HEK293 (cell line): ENCODE data around the gene WAS.

ENCODE experiments used
- CTCF ChIA-PET: fragments of 350-600 bp; formaldehyde crosslinking; extraction: SDS; loops from one replicate; lab custom pipeline; 2021; ENCODE audit warnings: antibody characterized with exemption; lab: Yijun Ruan, JAX
- POLR2A ChIA-PET: fragments of 300-600 bp; formaldehyde crosslinking; extraction: SDS; loops from one replicate; lab custom pipeline; 2020; ENCODE audit warnings: antibody characterized with exemption, inconsistent platforms; lab: Yijun Ruan, JAX
- H3K27ac ChIP-seq: fragments of 200-500 bp; sonication (Bioruptor generic); 2 replicates; pipeline ENCODE4 v1.5.1; 2014; ENCODE audit warnings: low read depth, low read length, control low read depth, inconsistent platforms; ENCODE audit errors: extremely low read depth
- H3K36me3 ChIP-seq, 2 experiments: fragments of 200-500 bp in 1 of 2; sonication (Bioruptor generic) in 1 of 2; 1 replicate in 1 of 2; 2 replicates in 1 of 2; pipeline ENCODE4 v1.5.1; 2014 to 2017; ENCODE audit warnings: inconsistent platforms in 2 of 2, low read length in 2 of 2; ENCODE audit not compliant: control insufficient read depth in 2 of 2, insufficient read depth in 1 of 2
- H3K4me1 ChIP-seq: fragments of 200-500 bp; sonication (Bioruptor generic); 2 replicates; pipeline ENCODE4 v1.5.1; 2014; ENCODE audit warnings: mild to moderate bottlenecking, low read length, inconsistent platforms; ENCODE audit not compliant: control insufficient read depth, insufficient read depth
- H3K4me3 ChIP-seq: 2 replicates; pipeline ENCODE4 v1.5.1; 2011; ENCODE audit warnings: low read depth, mild to moderate bottlenecking, control low read depth, low read length, moderate library complexity
- H3K9me3 ChIP-seq: fragments of 200-500 bp; sonication (Bioruptor generic); 2 replicates; pipeline ENCODE4 v1.5.1; 2014; ENCODE audit warnings: low read depth, low read length, inconsistent platforms; ENCODE audit not compliant: control insufficient read depth, insufficient read depth
- ATF2 ChIP-seq: fragments of 450-650 bp; formaldehyde crosslinking; IDR thresholded peaks from 2 replicates; pipeline ENCODE4 v1.5.1; 2016; ENCODE audit warnings: missing biosample characterization, missing genetic modification characterization, low read depth
- KLF10 ChIP-seq: fragments of 450-650 bp; IDR thresholded peaks from 2 replicates; pipeline ENCODE4 v1.5.1; 2018; ENCODE audit warnings: missing biosample characterization, mild to moderate bottlenecking, missing genetic modification characterization
- SP3 ChIP-seq: fragments of 450-650 bp; formaldehyde crosslinking; IDR thresholded peaks from 2 replicates; pipeline ENCODE4 v1.5.1; 2016; ENCODE audit warnings: missing biosample characterization, missing genetic modification characterization
- TCF7L2 ChIP-seq: IDR thresholded peaks from 2 replicates; pipeline ENCODE4 v1.6.1; 2011; ENCODE audit warnings: low read depth, mild to moderate bottlenecking, inconsistent platforms, low read length, moderate library complexity, borderline replicate concordance
- TRIM28 ChIP-seq: IDR thresholded peaks from 2 replicates; pipeline ENCODE4 v1.6.1; 2011; ENCODE audit warnings: low read length, control low read depth, borderline replicate concordance
- ZBTB26 ChIP-seq: fragments of 450-650 bp; formaldehyde crosslinking; optimal IDR thresholded peaks from 2 replicates; pipeline ENCODE3; 2016; ENCODE audit warnings: missing biosample characterization, mild to moderate bottlenecking, missing genetic modification characterization
- ZBTB8A ChIP-seq: fragments of 450-650 bp; formaldehyde crosslinking; IDR thresholded peaks from 2 replicates; pipeline ENCODE4 v1.5.1; 2016; ENCODE audit warnings: missing biosample characterization, missing genetic modification characterization
- ZFHX2 ChIP-seq: fragments of 450-650 bp; formaldehyde crosslinking; conservative IDR thresholded peaks from 2 replicates; pipeline ENCODE4 v1.5.1; 2016; ENCODE audit warnings: missing biosample characterization, missing genetic modification characterization
- ZFP41 ChIP-seq: fragments of 450-650 bp; formaldehyde crosslinking; IDR thresholded peaks from 2 replicates; pipeline ENCODE4 v1.5.1; 2016; ENCODE audit warnings: missing biosample characterization, missing genetic modification characterization, borderline replicate concordance
- ZNF146 ChIP-seq: fragments of 450-650 bp; formaldehyde crosslinking; IDR thresholded peaks from 2 replicates; pipeline ENCODE4 v1.5.1; 2016; ENCODE audit warnings: missing biosample characterization, missing genetic modification characterization
- ZNF174 ChIP-seq: fragments of 450-650 bp; formaldehyde crosslinking; IDR thresholded peaks from 2 replicates; pipeline ENCODE4 v1.5.0; 2017; ENCODE audit warnings: missing biosample characterization, mild to moderate bottlenecking, missing genetic modification characterization
- ZNF18 ChIP-seq: fragments of 450-650 bp; formaldehyde crosslinking; IDR thresholded peaks from 2 replicates; pipeline ENCODE4 v1.5.1; 2016; ENCODE audit warnings: missing biosample characterization, missing genetic modification characterization
- ZNF26 ChIP-seq: fragments of 450-650 bp; formaldehyde crosslinking; IDR thresholded peaks from 2 replicates; pipeline ENCODE4 v1.5.1; 2016; ENCODE audit warnings: missing biosample characterization, missing genetic modification characterization
- ZNF266 ChIP-seq: fragments of 450-650 bp; formaldehyde crosslinking; IDR thresholded peaks from 2 replicates; pipeline ENCODE4 v1.5.1; 2016; ENCODE audit warnings: missing biosample characterization, missing genetic modification characterization, low read depth
- ZNF302 ChIP-seq: fragments of 450-650 bp; formaldehyde crosslinking; IDR thresholded peaks from 2 replicates; pipeline ENCODE4 v1.5.1; 2016; ENCODE audit warnings: missing biosample characterization, missing genetic modification characterization, low read depth
- ZNF48 ChIP-seq: fragments of 450-650 bp; formaldehyde crosslinking; IDR thresholded peaks from 2 replicates; pipeline ENCODE4 v1.5.1; 2016; ENCODE audit warnings: missing biosample characterization, missing genetic modification characterization
- ZNF521 ChIP-seq: fragments of 450-650 bp; formaldehyde crosslinking; IDR thresholded peaks from 2 replicates; pipeline ENCODE4 v1.5.1; 2017; ENCODE audit warnings: missing biosample characterization, mild to moderate bottlenecking, missing genetic modification characterization
- ZNF561 ChIP-seq: fragments of 450-650 bp; IDR thresholded peaks from 2 replicates; pipeline ENCODE4 v1.5.1; 2018; ENCODE audit warnings: missing biosample characterization, missing genetic modification characterization, borderline replicate concordance
- ZNF621 ChIP-seq: fragments of 450-650 bp; formaldehyde crosslinking; IDR thresholded peaks from 2 replicates; pipeline ENCODE4 v1.5.1; 2017; ENCODE audit warnings: missing biosample characterization, missing genetic modification characterization
- ZNF626 ChIP-seq: fragments of 450-650 bp; sonication (Bioruptor Pico); formaldehyde crosslinking; IDR thresholded peaks from 2 replicates; pipeline ENCODE4 v1.5.1; 2018; ENCODE audit warnings: missing biosample characterization, missing genetic modification characterization, inconsistent platforms
- ZNF658 ChIP-seq: fragments of 450-650 bp; formaldehyde crosslinking; IDR thresholded peaks from 2 replicates; pipeline ENCODE4; 2016; ENCODE audit warnings: missing biosample characterization, missing genetic modification characterization
- ZNF747 ChIP-seq: fragments of 450-650 bp; formaldehyde crosslinking; IDR thresholded peaks from 2 replicates; pipeline ENCODE4 v1.5.1; 2016; ENCODE audit warnings: missing biosample characterization, missing genetic modification characterization

The WAS gene

GRCh38 chrX:48737213-48737938 is 53.8 kb downstream of the WAS start (continued):
- TF ChIP-seq ZNF521 (tag by site-specific recombination) (no peak), ZNF561 (tag by site-specific recombination) (peak; percentile 46; the same call in 1 of the 2 replicates), TRIM28 (peak; percentile 55; the same call in 1 of the 2 replicates), ZBTB8A (tag by site-specific recombination) (peak; percentile 65), ZNF18 (tag by site-specific recombination) (0 out of 2 replicates have a peak, but pooled peaks have one; percentile 11), TCF7L2 (no peak), KLF10 (tag by site-specific recombination) (peak; percentile 34; the same call in 1 of the 2 replicates)
- TF ChIP-seq, all 188 proteins: peak for 61

- Histone ChIP-seq H3K36me3 (peaks cover 0 to 4% of the 10 kb centered on the region in 2 experiments; a peak in 2 of 3 replicates), H3K9me3 (no peaks in the 10 kb centered on the region), H3K4me1 (no peaks in the 10 kb centered on the region), H3K4me3 (peak overlapping the region; percentile 76), H3K27ac (peak overlapping the region; percentile 86)
- CTCF ChIA-PET, result no interaction called here
- TF ChIP-seq ZNF174 (tag by site-specific recombination) (no peak), ZNF26 (tag by site-specific recombination) (no peak), ZNF302 (tag by site-specific recombination) (no peak), ZNF658 (no peak), ZNF48 (tag by site-specific recombination) (no peak), ZNF266 (tag by site-specific recombination) (no peak), ZNF621 (no peak), ZNF146 (tag by site-specific recombination) (no peak), ZNF626 (tag by site-specific recombination) (no peak), SP3 (tag by site-specific recombination) (no peak), ATF2 (tag by site-specific recombination) (no peak), ZBTB26 (tag by site-specific recombination) (no peak), ZFP41 (no peak), ZNF747 (tag by site-specific recombination) (no peak), ZFHX2 (tag by site-specific recombination) (no peak)
- POLR2A ChIA-PET, result interaction anchor here (0.5 to 2.0 kb wide), 16 partner anchors 9 to 453 kb away, joined by 3 to 16 read pairs (median 5); partner anchors contain the start of genes HDAC6, OTUD5, PCSK1N and RBM3
These were observed 54.3 kb downstream of the WAS start for GRCh38 chrX:48737940-48738339.
